ENCODE data around the gene EXT2. TPM values are rescaled to one million over a fixed set of nuclear protein-coding genes. Genes with fewer than 3 reads are reported as not detected.

The EXT2 gene
- total and polyA plus RNA-seq, 10 of the 15 experiments (the other 5 are each of a cell fraction or from before 2014, with no cell fraction given) = 3.8 to 31.4 (median 17.9) TPM

- POLR2A ChIA-PET = interaction anchor here (1.3 kb wide), 1 partner anchor 17 kb away, joined by 4 read pairs; no protein-coding TSS in a partner anchor
- TF ChIP-seq BHLHE40 (IDR thresholded peaks at IDR 0.05; ENCODE audit: borderline replicate concordance in 1 of 2, low read depth in 2 of 2, low read length in 1 of 2) (no peak), SP1 (IDR thresholded peaks at IDR 0.05; ENCODE audit: low read depth, low read length) (no peak), SIX5 (IDR thresholded peaks at IDR 0.05; ENCODE audit: low read depth, low read length, severe bottlenecking) (no peak), STAT3 (IDR thresholded peaks at IDR 0.05; ENCODE audit: low read depth, low read length) (no peak), YY1 (IDR thresholded peaks at IDR 0.05; ENCODE audit: low read depth, low read length) (no peak), RCOR1 (conservative IDR thresholded peaks at IDR 0.05; ENCODE audit: low read depth, low read length) (no peak), CBX5 (IDR thresholded peaks at IDR 0.05; ENCODE audit: low read depth) (no peak), MTA3 (IDR thresholded peaks at IDR 0.05; ENCODE audit: borderline replicate concordance, low read length) (no peak), ZNF207 (IDR thresholded peaks at IDR 0.05; ENCODE audit: borderline replicate concordance) (no peak), HDGF (IDR thresholded peaks at IDR 0.05) (no peak), IKZF2 (IDR thresholded peaks at IDR 0.05) (no peak), SREBF2 (IDR thresholded peaks at IDR 0.05; ENCODE audit: low read length) (no peak), TBL1XR1 (IDR thresholded peaks at IDR 0.05; ENCODE audit: low read depth, low read length) (no peak), HSF1 (IDR thresholded peaks at IDR 0.05; ENCODE audit: low read depth, low read length) (no peak)
- TF ChIP-seq, protein P1, sequence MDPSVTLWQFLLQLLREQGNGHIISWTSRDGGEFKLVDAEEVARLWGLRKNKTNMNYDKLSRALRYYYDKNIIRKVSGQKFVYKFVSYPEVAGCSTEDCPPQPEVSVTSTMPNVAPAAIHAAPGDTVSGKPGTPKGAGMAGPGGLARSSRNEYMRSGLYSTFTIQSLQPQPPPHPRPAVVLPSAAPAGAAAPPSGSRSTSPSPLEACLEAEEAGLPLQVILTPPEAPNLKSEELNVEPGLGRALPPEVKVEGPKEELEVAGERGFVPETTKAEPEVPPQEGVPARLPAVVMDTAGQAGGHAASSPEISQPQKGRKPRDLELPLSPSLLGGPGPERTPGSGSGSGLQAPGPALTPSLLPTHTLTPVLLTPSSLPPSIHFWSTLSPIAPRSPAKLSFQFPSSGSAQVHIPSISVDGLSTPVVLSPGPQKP (IDR thresholded peaks at IDR 0.05; ENCODE audit: low read depth, low read length) = no peak
- TF ChIP-seq, protein P2, sequence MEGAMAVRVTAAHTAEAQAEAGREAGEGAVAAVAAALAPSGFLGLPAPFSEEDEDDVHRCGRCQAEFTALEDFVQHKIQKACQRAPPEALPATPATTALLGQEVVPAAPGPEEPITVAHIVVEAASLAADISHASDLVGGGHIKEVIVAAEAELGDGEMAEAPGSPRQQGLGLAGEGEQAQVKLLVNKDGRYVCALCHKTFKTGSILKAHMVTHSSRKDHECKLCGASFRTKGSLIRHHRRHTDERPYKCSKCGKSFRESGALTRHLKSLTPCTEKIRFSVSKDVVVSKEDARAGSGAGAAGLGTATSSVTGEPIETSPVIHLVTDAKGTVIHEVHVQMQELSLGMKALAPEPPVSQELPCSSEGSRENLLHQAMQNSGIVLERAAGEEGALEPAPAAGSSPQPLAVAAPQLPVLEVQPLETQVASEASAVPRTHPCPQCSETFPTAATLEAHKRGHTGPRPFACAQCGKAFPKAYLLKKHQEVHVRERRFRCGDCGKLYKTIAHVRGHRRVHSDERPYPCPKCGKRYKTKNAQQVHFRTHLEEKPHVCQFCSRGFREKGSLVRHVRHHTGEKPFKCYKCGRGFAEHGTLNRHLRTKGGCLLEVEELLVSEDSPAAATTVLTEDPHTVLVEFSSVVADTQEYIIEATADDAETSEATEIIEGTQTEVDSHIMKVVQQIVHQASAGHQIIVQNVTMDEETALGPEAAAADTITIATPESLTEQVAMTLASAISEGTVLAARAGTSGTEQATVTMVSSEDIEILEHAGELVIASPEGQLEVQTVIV (IDR thresholded peaks at IDR 0.05; ENCODE audit: borderline replicate concordance, partially characterized antibody) = no peak
These were observed 66.5 kb downstream of the EXT2 start for GRCh38 chr11:44162004-44162403.

More at GRCh38 chr11:44162004-44162403, 66.5 kb downstream of the EXT2 start:
- ATAC-seq (no peak), DNase-seq (ENCODE audit: low read depth, low spot score) (no peak), FAIRE-seq (no peak)
- H3K9ac ChIP-seq (ENCODE audit: control insufficient read depth, insufficient read depth, low read length) = no peak overlapping the region
- RAD21 ChIA-PET (ENCODE audit: unreplicated experiment) = interaction anchor here (0.7 kb wide), 1 partner anchor 58 kb away, joined by 4 read pairs; no protein-coding TSS in a partner anchor
- H4K20me1 ChIP-seq (ENCODE audit: control insufficient read depth, insufficient read depth) = no peaks in the 10 kb centered on the region
- BruUV-seq (replicated peaks) = no TSS peak
- no peaks in the 10 kb centered on the region for H3K27me3 ChIP-seq (replicated peaks in 1 of 2; ENCODE audit: control insufficient read depth in 2 of 2, insufficient read depth in 2 of 2, low read length in 1 of 2)
- no peaks in the 10 kb centered on the region for H3K79me2 ChIP-seq (ENCODE audit: control insufficient read depth, insufficient read depth, low read length)
- intact Hi-C loops (cut with micrococcal nuclease; ENCODE audit: unreplicated experiment) (no loop called here), in situ Hi-C loops (cut with MboI) (no loop called here)
- H2AFZ ChIP-seq (ENCODE audit: control insufficient read depth, low read depth, low read length) = no peak overlapping the region
- peaks cover 2% of the 10 kb centered on the region; the same call in 2 of the 3 replicates for H3K9me3 ChIP-seq (replicated peaks; ENCODE audit: control insufficient read depth, insufficient read depth, low read length)
- H3K36me3 ChIP-seq (ENCODE audit: control insufficient read depth in 2 of 2, insufficient read depth in 2 of 2, low read length in 1 of 2) = peaks cover 0 to 4% of the 10 kb centered on the region in 2 experiments; a peak in 1 of 4 replicates
- no peak overlapping the region for H3K4me2 ChIP-seq (ENCODE audit: control insufficient read depth, insufficient read depth)
- WGBS (ENCODE audit: insufficient coverage, insufficient replicate concordance, low lambda C conversion rate, missing lambda C conversion rate) = 0% methylated on average over 1 of the region's 1 CpG
- H3K4me1 ChIP-seq (ENCODE audit: control insufficient read depth, insufficient read depth, low read length) = no peaks in the 10 kb centered on the region; the same call in 1 of the 2 replicates
- SMC1A ChIA-PET (ENCODE audit: uncharacterized antibody, unreplicated experiment) = interaction anchor here (0.7 to 2.0 kb wide), 2 partner anchors 10 to 846 kb away, joined by 3 to 4 read pairs; no protein-coding TSS in a partner anchor
- CTCF ChIA-PET = interaction anchor here (1.3 kb wide), 1 partner anchor 28 kb away, joined by 5 read pairs; no protein-coding TSS in a partner anchor
- H3K27ac ChIP-seq (ENCODE audit: control insufficient read depth, insufficient read depth) = no peak overlapping the region
- H3K4me3 ChIP-seq = no peak overlapping the region

Measured in GM12878 (cell line).